ENCODE results near the gene LZTS2. TPM values are rescaled to one million over a fixed set of nuclear protein-coding genes. Genes with fewer than 3 reads are reported as not detected.

The LZTS2 gene
- total and polyA plus RNA-seq, 10 of the 15 experiments (the other 5 are each of a cell fraction or from before 2014, with no cell fraction given), result 0.08 to 13.4 (median 7.2) TPM

GRCh38 chr10:101042667-101043362 lies 43.2 kb downstream of the LZTS2 start (continued):
- TF ChIP-seq CBX5 (IDR thresholded peaks at IDR 0.05; ENCODE audit: low read depth) (no peak), ZNF274 (IDR thresholded peaks at IDR 0.05; ENCODE audit: insufficient read depth, insufficient read length) (no peak), TARDBP (IDR thresholded peaks at IDR 0.05; ENCODE audit: borderline replicate concordance) (no peak), WRNIP1 (IDR thresholded peaks at IDR 0.05; ENCODE audit: borderline replicate concordance, low read depth, low read length) (no peak), ELK1 (IDR thresholded peaks at IDR 0.05; ENCODE audit: low read depth, low read length) (no peak), MAX (IDR thresholded peaks at IDR 0.05; ENCODE audit: low read depth, low read length) (0 out of 2 replicates have a peak, but pooled peaks have one; percentile 27), YY1 (IDR thresholded peaks at IDR 0.05; ENCODE audit: low read depth, low read length) (no peak), CUX1 (IDR thresholded peaks at IDR 0.05; ENCODE audit: insufficient replicate concordance, low read depth, low read length) (no peak), KAT2A (conservative IDR thresholded peaks at IDR 0.05; ENCODE audit: control insufficient read depth, low read depth, low read length) (no peak), E2F4 (IDR thresholded peaks at IDR 0.05; ENCODE audit: low read depth, low read length) (no peak), HDAC2 (IDR thresholded peaks at IDR 0.05) (no peak), TAF1 (IDR thresholded peaks at IDR 0.05; ENCODE audit: borderline replicate concordance, low read depth, low read length) (peak; percentile 53; the same call in 1 of the 2 replicates), RB1 (IDR thresholded peaks at IDR 0.05; ENCODE audit: borderline replicate concordance) (no peak), MLLT1 (IDR thresholded peaks at IDR 0.05) (peak; percentile 64; the same call in 1 of the 2 replicates), POLR2A (IDR thresholded peaks at IDR 0.05; ENCODE audit: low read depth, low read length) (peak; percentile 87), POLR2AphosphoS2 (IDR thresholded peaks at IDR 0.05; ENCODE audit: low read depth, low read length) (no peak), JUND (IDR thresholded peaks at IDR 0.05; ENCODE audit: low read depth, low read length) (no peak; the same call in 1 of the 2 replicates), E2F8 (IDR thresholded peaks at IDR 0.05; ENCODE audit: low read depth, partially characterized antibody) (no peak)
